Measurements from ENCODE around the gene HOMEZ.
"Not testable (repeated sequence)": the region's sequence is repeated elsewhere in the genome, so short reads cannot be mapped to it uniquely, and the experiment has no call there.

Gene HOMEZ

DNA sequence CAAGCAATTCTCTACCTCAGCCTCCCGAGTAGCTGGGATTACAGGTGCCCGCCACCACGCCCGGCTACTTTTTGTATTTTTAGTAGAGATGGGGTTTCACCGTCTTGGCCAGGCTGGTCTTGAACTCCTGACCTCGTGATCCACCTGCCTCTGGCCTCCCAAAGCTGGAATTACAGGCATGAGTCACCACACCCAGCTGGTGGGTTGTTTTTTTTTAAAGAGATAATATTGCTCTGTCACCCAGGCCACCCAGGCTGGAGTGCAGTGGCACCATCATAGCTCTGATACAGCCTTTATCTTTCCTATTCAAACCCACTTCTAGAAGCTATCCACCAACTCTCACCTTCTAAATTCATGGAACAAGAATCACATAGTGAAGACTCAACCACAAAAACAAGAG, 8.0 kb downstream of the HOMEZ start:
- DNase-seq: not testable (repeated sequence)

DNA sequence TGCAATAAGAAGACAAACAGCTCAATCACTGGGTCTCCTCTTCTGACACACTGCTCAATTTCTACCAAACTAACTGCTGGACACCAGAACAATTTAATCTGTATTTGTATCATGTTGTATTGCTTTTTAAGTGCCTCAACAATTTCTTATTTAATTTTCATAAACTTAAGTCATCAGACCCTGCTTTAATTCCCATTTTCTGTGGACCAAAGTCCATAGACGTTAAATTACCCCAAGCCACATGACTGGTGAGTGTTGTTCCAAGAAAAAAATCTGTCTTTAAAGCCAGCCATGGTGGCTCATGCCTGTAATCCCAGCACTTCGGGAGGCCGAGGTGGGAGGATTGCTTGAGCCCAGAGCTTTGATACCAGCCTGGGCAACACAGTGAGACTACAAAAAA, 8.7 kb downstream of the HOMEZ start:
- no peak for DNase-seq

DNA sequence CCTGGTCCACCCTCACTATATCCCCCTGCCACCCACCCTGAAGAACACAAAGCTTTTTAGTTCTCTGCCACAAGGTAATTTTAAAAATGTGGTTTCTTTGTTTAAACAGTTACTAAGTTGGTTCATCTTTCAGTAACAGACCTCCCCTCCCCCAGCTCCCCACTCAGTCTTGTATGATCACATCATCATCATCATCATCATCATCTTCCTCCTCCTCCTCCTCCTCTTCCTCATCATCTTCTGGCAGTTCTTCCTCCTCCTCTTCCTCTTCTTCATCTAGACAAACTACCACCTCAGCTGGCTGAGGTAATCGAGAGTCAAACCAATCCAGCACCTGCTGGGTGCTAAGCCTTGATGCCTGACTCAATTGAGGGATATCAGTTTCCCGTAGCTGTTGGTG, 10.5 kb downstream of the HOMEZ start:
- DNase-seq: no peak

DNA sequence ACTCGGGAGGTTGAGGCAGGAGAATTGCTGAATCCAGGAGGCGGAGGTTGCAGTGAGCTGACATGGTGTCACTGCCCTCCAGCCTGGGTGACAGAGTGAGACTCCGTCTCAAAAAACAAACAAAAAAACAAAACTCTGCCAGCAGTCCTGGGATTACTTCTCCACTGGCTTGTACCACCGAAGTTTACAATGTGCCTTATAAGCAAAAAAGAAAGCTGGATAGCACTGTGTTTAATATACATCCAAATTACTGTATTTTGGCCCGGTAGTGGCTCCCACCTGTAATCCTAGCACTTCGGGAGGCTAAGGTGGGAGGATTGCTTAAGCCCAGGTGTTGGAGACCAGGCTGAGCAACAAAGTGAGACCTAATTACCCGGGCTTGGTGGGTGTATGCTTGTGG, 16.7 kb downstream of the HOMEZ start:
- no peak for DNase-seq

DNA sequence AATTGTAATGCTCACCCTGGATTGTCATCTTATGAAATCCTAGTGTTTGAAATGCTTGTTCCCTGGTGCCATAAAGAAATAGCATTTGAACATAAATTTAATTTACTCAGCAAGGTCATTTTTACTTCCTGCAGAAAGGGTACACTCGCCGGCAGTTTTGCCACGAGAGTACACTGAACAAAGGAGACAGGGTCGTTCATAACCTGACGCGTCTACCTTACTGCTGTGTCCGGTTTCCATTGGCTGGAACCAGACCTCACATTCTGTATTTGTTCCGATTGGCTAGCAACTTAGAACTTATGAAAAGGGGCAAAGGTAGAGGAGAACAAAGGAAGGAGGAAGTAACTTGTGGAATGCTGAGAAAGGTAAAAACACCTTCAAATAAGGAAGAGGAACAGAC, 25.1 kb downstream of the HOMEZ start:
- not testable (repeated sequence) for DNase-seq

DNA sequence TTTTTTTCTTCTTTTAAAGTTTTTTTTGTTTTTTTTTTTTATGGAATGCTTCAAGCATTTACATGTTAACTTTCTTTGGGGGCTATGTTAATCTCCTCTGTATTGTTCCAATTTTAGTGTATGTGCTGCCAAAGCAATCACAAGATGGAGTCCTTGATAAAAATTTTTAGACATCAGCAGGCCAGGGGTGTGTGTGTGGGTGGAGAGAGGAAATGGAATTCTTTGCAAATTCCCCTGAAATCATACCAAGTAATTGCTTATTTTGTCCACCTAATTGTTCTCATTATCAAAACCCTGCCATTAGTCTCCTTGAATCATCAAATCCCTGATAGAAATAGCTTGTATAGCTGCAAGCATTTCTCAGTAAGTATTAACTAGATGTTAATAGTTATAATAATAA, 26.5 kb downstream of the HOMEZ start:
- DNase-seq: no peak

DNA sequence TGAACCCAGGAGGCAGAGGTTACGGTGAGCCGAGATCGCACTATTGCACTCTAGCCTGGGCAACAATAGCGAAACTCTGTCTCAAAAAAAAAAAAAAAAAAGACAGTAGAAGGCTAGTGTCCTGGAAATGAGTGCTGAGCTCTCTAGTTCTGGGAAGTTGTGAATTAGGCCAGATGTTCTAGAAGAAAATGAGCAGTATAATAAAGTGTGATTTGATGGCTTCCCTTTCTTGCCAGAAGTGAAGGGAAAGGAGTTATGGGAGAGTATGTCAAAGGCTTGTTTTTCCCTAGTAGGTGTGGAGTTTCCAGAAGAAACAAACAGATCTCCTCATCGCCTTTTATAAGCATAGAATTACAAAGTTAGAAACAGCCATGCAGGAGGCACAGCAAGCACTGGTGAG, 27.7 kb downstream of the HOMEZ start:
- DNase-seq: no peak

DNA sequence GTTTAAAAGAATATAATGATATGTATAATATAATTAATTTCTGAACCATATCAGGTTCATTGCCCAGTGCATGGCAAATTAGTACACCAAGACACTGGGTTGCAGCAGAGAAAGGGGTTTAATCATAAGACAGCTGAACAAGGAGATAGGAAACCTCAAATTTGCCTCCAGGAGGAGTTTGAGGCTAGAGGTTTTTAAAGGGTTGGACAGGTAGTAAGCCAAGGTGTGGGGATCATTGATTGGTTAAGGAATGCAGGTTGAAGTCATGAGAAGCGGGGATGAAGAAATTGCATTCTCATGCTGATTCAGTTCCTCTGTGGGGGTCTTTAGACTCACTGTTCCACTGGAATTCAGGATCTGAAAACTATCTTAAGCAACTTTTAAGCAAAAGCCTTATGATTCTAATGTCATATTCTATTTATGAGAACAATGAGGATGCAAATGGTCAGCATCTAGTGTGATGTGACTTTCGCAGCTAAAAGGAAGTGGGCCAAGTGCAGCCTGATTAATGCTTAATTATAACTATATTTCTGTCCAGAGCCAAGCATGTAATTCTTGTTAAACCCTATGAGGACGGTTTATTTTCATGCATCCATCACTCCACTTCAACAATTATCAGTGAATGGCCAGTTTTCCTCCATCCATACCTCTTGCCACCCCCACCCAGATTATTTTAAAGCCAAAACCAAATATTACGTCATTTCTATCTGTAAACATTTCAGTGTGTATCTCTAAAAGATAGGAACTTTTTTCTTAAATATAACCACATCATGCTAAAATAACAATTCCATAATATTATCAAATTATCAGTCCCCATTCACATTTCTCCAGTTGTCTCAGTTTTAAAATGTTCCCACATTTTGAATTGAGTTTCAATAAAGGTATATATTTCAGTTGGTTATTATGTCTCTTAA, 33.3 kb downstream of the HOMEZ start:
- DNase-seq: no peak

DNA sequence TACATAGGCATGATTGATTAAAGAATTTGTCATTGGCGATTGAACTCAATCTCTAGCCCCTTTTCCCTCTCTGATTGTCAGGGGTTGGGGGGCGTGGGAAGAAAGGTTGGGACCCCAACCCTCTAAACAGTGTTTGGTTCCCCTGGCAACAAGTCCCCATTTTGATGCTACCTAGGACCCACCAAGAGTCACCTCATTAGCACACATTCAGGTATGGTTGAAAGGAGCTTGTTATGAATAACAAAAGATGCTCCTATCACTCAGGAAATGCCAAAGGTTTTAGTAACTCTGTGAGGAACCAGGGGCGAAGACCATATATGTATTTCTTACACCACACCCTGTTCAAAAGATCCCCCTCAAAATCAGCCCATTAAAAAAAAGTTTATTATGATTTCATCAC, 33.9 kb downstream of the HOMEZ start:
- no peak for DNase-seq

DNA sequence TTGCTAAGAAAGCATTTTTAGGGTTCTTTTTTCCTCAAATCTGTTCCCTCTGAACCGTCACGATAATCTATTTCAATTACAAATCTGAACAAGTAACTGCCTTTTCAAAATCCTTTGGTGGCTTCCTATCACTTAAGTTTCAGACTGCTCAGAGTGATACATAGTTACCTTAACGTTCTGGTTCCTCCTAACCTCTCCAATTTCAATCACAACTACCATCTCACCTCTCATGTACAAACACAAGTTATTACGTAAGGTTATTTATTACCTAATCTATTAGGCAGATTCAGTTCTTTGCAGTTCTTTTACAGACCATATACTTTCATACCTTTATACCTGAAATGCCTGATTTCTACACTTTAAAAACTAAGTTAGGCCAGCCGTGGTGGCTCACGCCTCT, 36.1 kb downstream of the HOMEZ start:
- no peak for DNase-seq

DNA sequence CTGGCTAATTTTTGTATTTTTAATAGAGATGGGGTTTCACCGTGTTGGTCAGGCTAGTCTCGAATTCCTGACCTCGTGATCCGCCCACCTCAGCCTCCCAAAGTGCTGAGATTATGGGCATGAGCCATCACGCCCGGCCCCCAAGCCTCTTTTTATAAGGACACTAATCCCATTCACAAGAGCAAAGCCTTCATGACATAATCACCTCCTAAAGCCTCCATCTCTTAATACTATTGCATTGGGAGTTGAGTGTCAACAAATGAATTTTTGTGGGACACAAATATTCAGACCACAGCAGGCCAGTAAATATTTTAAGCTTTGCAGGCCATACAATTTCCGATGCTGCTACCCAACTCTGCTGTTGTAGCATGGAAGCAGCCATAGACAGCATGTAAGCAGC, 37.3 kb downstream of the HOMEZ start:
- no peak for DNase-seq

DNA sequence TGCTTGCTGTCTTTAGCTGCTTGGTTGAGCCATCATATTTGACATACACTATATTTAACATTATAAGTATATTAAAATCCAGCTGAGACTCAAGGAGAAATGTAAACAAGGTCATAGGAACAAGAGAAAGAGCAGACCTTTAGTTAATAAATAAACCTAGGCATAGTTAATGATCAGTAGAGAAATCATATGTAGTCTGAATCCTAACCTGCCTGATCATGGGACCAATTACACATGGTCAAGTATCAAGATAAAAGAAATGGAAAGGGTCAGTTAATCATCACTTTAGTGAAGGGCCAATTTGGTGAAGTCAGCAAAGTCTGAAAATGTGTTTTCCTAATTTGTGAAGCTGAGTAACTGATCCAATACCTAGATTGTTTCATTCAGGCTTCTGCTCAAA, 40.6 kb downstream of the HOMEZ start:
- no peak for DNase-seq

DNA sequence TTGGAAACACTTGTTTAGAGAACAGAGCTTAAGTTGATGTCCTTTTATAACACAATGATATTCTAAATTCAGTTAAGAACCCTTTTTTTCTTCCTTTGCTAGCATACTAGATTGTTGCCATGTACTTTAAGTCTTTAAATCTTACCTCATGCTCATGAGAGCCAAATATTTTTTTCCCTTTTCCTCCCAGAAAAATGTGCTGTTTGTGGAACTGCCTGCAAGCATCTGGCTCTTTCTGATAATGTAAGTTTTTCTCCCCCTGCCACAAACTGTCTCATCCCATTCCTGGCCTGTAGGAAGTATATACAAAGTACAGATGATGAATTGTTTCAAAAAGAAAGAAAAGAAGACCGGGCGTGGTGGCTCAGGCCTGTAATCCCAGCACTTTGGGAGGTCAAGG, 42.9 kb downstream of the HOMEZ start:
- no peak for DNase-seq

DNA sequence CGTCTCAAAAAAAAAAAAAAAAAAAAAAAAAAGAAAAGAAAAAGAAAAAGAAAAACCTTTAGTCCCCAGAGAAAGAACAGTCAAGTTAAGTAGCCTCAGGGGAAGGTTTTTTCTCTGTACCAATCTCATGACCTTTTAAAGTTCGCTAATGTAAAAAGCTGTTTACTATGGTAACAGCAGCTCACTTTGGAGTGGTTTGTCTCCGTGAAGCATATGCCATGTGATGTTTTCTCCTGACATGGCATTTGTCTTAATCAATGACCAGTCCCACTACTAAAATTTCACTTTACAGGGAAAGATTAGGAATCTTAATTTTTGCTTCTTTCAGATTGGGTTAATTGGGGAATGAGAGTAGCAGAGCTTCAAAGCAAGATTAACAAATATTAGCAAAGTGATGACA, 43.9 kb downstream of the HOMEZ start:
- DNase-seq: no peak

DNA sequence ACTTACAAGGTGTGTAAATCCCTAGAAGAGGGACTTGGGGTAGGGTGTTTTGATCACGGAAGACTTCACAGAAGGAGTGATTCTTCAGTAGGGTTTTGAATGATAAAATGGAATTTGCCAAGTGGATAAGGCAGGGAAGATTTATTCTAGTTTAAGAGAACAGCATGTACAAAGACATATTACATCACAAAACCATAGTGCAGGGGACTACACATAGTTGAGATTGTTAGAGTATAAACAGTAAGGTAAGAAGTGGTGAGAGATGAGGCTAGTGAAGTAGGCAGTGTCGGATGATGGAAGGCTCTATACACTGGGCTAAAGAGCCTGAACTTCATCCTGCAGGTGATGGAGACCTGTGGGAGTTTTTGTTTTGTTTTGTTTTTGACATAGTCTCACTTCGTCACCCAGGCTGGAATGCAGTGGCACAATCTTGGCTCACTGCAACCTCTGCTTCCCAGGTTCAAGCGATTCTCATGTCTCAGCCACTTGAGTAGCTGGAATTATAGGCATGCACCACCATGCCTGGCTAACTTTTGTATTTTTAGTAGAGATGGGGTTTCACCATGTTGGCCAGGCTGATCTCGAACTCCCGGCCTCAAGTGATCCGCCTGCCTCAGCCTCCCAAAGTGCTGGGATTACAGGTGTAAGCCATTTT, 44.7 kb downstream of the HOMEZ start:
- DNase-seq: not testable (repeated sequence)

DNA sequence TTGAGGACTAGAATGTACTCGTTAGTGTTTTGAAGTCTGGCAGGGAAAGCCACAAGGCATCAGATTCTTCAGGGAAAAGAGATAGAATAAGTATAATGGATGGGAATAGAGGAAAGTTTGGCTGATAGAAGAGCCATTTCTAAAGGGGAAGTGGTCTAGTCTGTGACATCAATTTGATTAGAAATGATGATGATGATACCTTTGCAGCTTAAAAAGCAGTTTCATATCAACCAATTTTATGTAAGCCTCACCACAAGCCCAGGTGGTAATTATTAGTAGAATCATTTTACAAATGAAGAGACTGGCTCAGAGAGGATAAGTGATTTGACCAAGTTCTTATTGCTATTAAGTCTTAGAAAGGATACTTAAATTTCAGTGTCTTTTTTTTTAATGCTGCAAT, 45.3 kb downstream of the HOMEZ start:
- DNase-seq: no peak

DNA sequence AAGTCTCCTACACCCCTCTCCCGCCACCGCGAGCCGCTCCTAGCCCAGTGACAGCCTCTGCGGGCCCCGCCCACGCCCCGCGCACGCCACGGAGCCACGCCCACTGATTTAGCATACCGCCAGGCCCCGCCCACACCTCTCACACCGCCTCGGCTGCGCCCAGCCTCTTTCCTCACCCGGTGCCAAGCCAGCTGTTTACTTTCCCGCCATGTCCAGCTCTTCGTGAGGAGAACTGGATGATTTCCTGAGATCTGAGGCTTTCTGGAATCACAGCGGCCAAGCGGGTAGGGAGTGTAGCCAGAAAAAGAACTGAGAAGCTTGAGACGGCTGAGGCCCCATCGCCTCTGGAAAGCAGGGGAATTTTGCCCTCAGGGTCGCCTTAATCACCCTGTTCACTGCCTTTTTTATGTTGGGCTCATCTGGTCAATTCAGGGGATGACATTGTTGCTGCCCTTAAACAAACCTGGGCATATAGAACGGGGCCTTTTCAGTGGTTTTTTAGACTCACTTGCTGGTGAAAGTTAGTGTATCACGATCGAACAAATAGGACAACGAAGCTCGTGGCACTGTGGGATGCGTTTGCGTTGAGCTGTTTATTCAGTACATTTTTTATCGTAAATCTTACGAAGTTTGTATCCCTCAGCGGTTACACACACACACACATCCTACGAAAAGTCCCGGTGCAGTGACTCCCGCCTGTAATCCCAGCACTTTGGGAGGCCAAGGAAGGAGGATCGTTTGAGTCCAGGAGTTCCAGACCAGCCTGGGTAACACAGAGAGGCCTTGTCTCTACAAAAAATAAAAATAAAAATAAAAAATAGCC, 47.9 kb downstream of the HOMEZ start, which contains the start of gene RNF212B:
Gene RNF212B (plus strand): TSS at position 165 of the 823 bp plus-strand sequence. CDS start 2,410 bp downstream, outside the sequence.
- DNase-seq: peak; percentile 23

DNA sequence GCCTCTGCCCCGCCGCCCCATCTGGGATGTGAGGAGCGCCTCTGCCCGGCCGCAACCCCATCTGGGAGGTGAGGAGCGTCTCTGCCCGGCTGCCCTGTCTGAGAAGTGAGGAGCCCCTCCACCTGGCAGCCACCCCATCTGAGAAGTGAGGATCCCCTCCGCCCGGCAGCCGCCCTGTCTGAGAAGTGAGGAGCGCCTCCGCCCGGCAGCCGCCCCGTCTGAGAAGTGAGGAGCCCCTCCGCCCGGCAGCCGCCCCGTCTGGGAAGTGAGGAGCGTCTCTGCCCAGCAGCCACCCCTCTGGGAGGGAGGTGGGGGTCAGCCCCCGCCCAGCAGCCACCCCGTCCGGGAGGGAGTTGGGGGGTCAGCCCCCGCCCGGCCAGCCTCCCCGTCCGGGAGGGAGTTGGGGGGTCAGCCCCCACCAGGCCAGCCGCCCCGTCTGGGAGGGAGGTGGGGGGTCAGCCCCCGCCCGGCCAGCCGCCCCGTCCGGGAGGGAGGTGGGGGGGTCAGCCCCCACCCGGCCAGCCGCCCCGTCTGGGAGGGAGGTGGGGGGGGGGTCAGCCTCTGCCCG, 53.6 kb downstream of the HOMEZ start:
- not testable (repeated sequence) for DNase-seq

DNA sequence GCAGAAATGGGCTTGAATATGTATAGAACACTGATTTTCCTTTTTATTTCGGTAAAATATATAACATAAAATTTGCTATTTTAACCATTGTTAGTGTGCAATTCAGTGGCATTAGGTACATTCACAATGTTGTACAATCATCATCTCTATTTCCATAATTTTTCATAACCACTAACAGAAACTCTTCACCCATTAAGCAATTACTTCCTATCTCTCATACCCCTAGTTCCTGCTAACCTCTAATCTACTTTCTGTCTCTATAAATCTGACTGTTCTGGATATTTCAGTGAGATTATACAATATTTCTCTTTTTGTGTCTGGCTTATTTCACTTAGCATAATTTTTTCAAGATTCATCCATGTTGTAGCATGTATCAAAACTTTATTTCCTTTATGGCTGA, 57.1 kb downstream of the HOMEZ start:
- DNase-seq: no peak

DNA sequence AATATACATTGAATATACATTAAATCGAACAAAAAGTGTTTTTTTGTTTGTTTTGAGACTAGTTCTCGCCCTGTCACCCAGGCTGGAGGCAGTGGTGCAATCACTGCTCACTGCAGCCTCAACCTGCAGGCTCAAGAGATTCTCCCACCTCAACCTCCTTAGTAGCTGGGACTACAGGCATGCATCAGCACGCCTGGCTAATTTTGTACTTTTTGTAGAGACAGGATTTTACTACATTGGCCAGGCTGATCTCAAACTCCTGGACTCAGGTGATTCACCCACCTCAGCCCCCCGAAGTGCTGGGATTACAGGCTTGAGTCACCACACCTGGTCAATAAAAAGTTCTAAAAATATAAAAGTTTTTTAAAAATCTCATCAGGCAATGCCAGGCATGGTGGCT, 58.4 kb downstream of the HOMEZ start:
- DNase-seq: no peak

DNA sequence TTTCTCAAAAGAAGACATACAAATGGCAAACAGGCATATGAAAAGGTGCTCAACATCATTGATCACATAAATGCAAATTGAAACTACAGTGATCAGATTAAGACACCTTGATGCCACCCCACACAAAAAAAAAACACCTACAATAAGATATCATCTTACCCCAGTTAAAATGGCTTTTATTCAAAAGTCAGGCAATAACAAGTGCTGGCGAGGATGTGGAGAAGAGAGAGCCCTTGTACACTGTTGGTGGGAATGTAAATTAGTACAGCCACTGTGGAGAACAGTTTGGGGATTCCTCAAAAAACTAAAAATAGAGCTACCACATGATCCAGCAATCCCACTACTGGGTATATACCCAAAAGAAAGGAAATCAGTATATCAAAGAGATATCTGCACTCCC, 61.0 kb downstream of the HOMEZ start:
- DNase-seq: not testable (repeated sequence)

All from NCI-H510A treated with DMSO at 0.1 percent for 48 hours (cell line).